HepG2 (cell line): ENCODE data around the gene ZDHHC18. TPM values are rescaled to one million over a fixed set of nuclear protein-coding genes. Genes with fewer than 3 reads are reported as not detected.

Source experiments
- ATAC-seq: fragments of 200-7000 bp; cut with Tn5 transposase; 3 replicates; pipeline ENCODE4 v1.9.1; 2020; ENCODE audit warnings: mild to moderate bottlenecking, moderate library complexity
- BruUV-seq: library from RNA; stranded (reverse); fragments of 400-500 nt; replicated peaks from 2 replicates; lab custom pipeline; 2021; lab: Mats Ljungman, UMichigan
- CTCF ChIA-PET: fragments of 300-600 bp; formaldehyde crosslinking; extraction: SDS; loops from one replicate; lab custom pipeline; 2021; ENCODE audit warnings: low total read pairs, inconsistent platforms, low intra/inter-chr PET ratio; lab: Yijun Ruan, JAX
- POLR2A ChIA-PET: fragments of 350-600 bp; sonication (Branson Sonifier 250); formaldehyde crosslinking; loops from one replicate; lab custom pipeline; 2020; ENCODE audit warnings: antibody characterized with exemption, inconsistent platforms; lab: Yijun Ruan, JAX
- DNase-seq: peaks from one replicate; pipeline ENCODE4 v3.0.0-alpha.2; 2015; ENCODE audit warnings: low spot score
- FAIRE-seq: peaks from 3 replicates; lab custom pipeline; 2011; peaks lifted over from hg19 to GRCh38; lab: Jason Lieb, UNC
- H2AFZ ChIP-seq: one replicate; pipeline ENCODE4 v1.6.1; 2011; ENCODE audit warnings: low read length, inconsistent platforms
- H3K27ac ChIP-seq: fragments of 300-600 bp; 3 replicates; pipeline ENCODE4 v1.8.0; 2011; ENCODE audit warnings: mixed run types, mild to moderate bottlenecking, mixed read lengths, low read length, inconsistent platforms; ENCODE audit not compliant: insufficient read depth; ENCODE audit errors: extremely low read length
- H3K27me3 ChIP-seq, 2 experiments: fragments of 200-600 bp in 1 of 2; 2 replicates in 1 of 2; 3 replicates in 1 of 2; pipeline versions ENCODE4 v1.6.0 to v1.8.0; 2011; ENCODE audit warnings: low read length in 2 of 2, mild to moderate bottlenecking in 2 of 2, moderate library complexity in 2 of 2, inconsistent platforms in 1 of 2; ENCODE audit not compliant: insufficient read depth in 2 of 2, control insufficient read depth in 1 of 2
- H3K36me3 ChIP-seq, 2 experiments: fragments of 200-600 bp in 1 of 2; replicated peaks in 1 of 2; 2 replicates in 1 of 2; 3 replicates in 1 of 2; pipeline versions ENCODE4 v1.5.1 to v1.8.0; 2011; ENCODE audit warnings: low read length in 2 of 2, inconsistent platforms in 1 of 2; ENCODE audit not compliant: insufficient read depth in 2 of 2, control insufficient read depth in 1 of 2
- H3K4me1 ChIP-seq: 2 replicates; pipeline ENCODE4 v1.5.1; 2012; ENCODE audit warnings: low read length, inconsistent platforms; ENCODE audit not compliant: insufficient read depth
- H3K4me2 ChIP-seq: 2 replicates; pipeline ENCODE4 v1.6.0; 2011; ENCODE audit warnings: low read depth, low read length, inconsistent platforms
- H3K4me3 ChIP-seq, 3 experiments: fragments of 200-600 bp in 1 of 3; sonication (generic), shearing (Covaris generic) in 1 of 3; replicated peaks in 1 of 3; 2 replicates each; pipeline ENCODE4 v1.5.1; 2011 to 2016; ENCODE audit warnings: low read length in 3 of 3, inconsistent platforms in 2 of 3, low read depth in 2 of 3, mild to moderate bottlenecking in 2 of 3, control low read depth in 1 of 3, mixed read lengths in 1 of 3; ENCODE audit not compliant: insufficient read depth in 1 of 3
- H3K79me2 ChIP-seq: one replicate; pipeline ENCODE4 v1.6.1; 2011; ENCODE audit warnings: low read length, inconsistent platforms; ENCODE audit not compliant: insufficient read depth
- H3K9ac ChIP-seq: 2 replicates; pipeline ENCODE4 v1.6.0; 2011; ENCODE audit warnings: mild to moderate bottlenecking, low read depth, low read length, inconsistent platforms; ENCODE audit not compliant: insufficient read depth
- H3K9me3 ChIP-seq: 2 replicates; pipeline ENCODE4 v1.5.1; 2012; ENCODE audit warnings: mild to moderate bottlenecking, low read length
- H4K20me1 ChIP-seq: 2 replicates; pipeline ENCODE4 v1.6.0; 2011; ENCODE audit warnings: inconsistent platforms, mild to moderate bottlenecking, low read length, moderate library complexity; ENCODE audit not compliant: insufficient read depth
- AHR ChIP-seq: IDR thresholded peaks from 2 replicates; pipeline ENCODE4 v1.6.1; 2018; ENCODE audit warnings: missing genetic modification reagents, missing compliant biosample characterization
- ATF2 ChIP-seq: sonication (generic); formaldehyde crosslinking; IDR thresholded peaks from 2 replicates; pipeline ENCODE4 v1.4.0; 2020; ENCODE audit warnings: missing genetic modification reagents
- CBFB ChIP-seq: sonication (generic); formaldehyde crosslinking; IDR thresholded peaks from 2 replicates; pipeline ENCODE4 v1.4.0; 2020; ENCODE audit warnings: missing genetic modification reagents
- CENPT ChIP-seq: sonication (generic); formaldehyde crosslinking; IDR thresholded peaks from 2 replicates; pipeline ENCODE4 v1.8.0; 2022; ENCODE audit warnings: low read depth, mild to moderate bottlenecking, moderate library complexity, missing genetic modification reagents
- DRAP1 ChIP-seq: IDR thresholded peaks from 2 replicates; pipeline ENCODE4 v1.6.1; 2016; ENCODE audit warnings: missing genetic modification reagents, missing compliant biosample characterization
- FOXA1 ChIP-seq, 2 experiments: fragments of 450-650 bp in 1 of 2; sonication (generic) in 1 of 2; formaldehyde crosslinking in 1 of 2; IDR thresholded peaks; 2 replicates each; pipeline versions ENCODE4 v1.4.0 to v1.6.1; 2016 to 2020; ENCODE audit warnings: missing genetic modification reagents in 1 of 2
- GPBP1L1 ChIP-seq: sonication (generic); formaldehyde crosslinking; IDR thresholded peaks from 2 replicates; pipeline ENCODE4 v1.5.0; 2020; ENCODE audit warnings: mild to moderate bottlenecking, missing genetic modification reagents
- NFE2 ChIP-seq: sonication (generic); formaldehyde crosslinking; IDR thresholded peaks from 2 replicates; pipeline ENCODE4 v1.4.0; 2020; ENCODE audit warnings: missing genetic modification reagents
- RFX1 ChIP-seq: fragments of 450-650 bp; IDR thresholded peaks from 2 replicates; pipeline ENCODE4 v1.6.1; 2017
- RXRB ChIP-seq: IDR thresholded peaks from 2 replicates; pipeline ENCODE4 v1.6.1; 2016; ENCODE audit warnings: borderline replicate concordance, missing genetic modification reagents, missing compliant biosample characterization
- SMARCE1 ChIP-seq: fragments of 450-650 bp; IDR thresholded peaks from 2 replicates; pipeline ENCODE4 v1.6.1; 2017; ENCODE audit warnings: borderline replicate concordance
- SRF ChIP-seq: IDR thresholded peaks from 2 replicates; pipeline ENCODE4 v1.6.1; 2011; ENCODE audit warnings: mild to moderate bottlenecking, low read depth, low read length, moderate library complexity
- ZBTB46 ChIP-seq: sonication (generic); formaldehyde crosslinking; IDR thresholded peaks from 2 replicates; pipeline ENCODE4 v1.4.0; 2020; ENCODE audit warnings: mild to moderate bottlenecking, missing genetic modification reagents, borderline replicate concordance
- ZNF136 ChIP-seq: sonication (generic); formaldehyde crosslinking; IDR thresholded peaks from 2 replicates; pipeline ENCODE4 v1.8.1; 2022; ENCODE audit warnings: low read depth, mild to moderate bottlenecking, moderate library complexity, missing genetic modification reagents
- ZNF143 ChIP-seq: sonication (generic); formaldehyde crosslinking; IDR thresholded peaks from 2 replicates; pipeline ENCODE4 v1.4.0; 2020; ENCODE audit warnings: missing genetic modification reagents
- ZNF276 ChIP-seq: sonication (generic); formaldehyde crosslinking; IDR thresholded peaks from 2 replicates; pipeline ENCODE4 v1.4.0; 2020; ENCODE audit warnings: mild to moderate bottlenecking, low read depth, missing genetic modification reagents
- ZNF770 ChIP-seq: sonication (generic); formaldehyde crosslinking; IDR thresholded peaks from 2 replicates; pipeline ENCODE4 v1.5.0; 2020; ENCODE audit warnings: mild to moderate bottlenecking, missing genetic modification reagents
- WGBS: methylation state at CpG from one replicate; pipeline ENCODE4 v1.1.6; 2017; ENCODE audit warnings: low lambda C conversion rate; 5-methylcytosine and 5-hydroxymethylcytosine counted together
- in situ Hi-C: cut with HindIII; loops from 2 replicates; pipeline ENCODE4 v1.10.0; 2017; ENCODE audit warnings: low pct_unique_long_range_greater_than_20kb; ENCODE audit not compliant: extremely low pct_ligation_motif_present
- intact Hi-C: fragments of 100-400 bp; cut with micrococcal nuclease; formaldehyde crosslinking; loops from one replicate; pipeline ENCODE4 v1.10.0; 2022; ENCODE audit not compliant: unreplicated experiment
- polyA plus RNA-seq, 8 experiments: library from polyadenylated mRNA; depleted of rRNA in 3 of 8; stranded (reverse) in 7 of 8; unstranded in 1 of 8; fragments of >200 nt; fragmentation: Illumina TruSeq in 4 of 8; extraction: Trizol in 4 of 8; gene quantifications; 2 replicates each; pipeline versions ENCODE4 v1.2.1 to v1.2.3, GENCODE V29; 2011 to 2016; ENCODE audit warnings: low read depth in 4 of 8, missing spikeins in 1 of 8, mixed read lengths in 1 of 8; ENCODE audit not compliant: insufficient read depth in 1 of 8
- total RNA-seq, 5 experiments: library from RNA; depleted of rRNA; stranded (reverse); fragments of >200 nt; fragmentation: Illumina TruSeq; extraction: Trizol; gene quantifications; 2 replicates each; pipeline ENCODE4 v1.2.3, GENCODE V29; 2016; ENCODE audit warnings: low read depth in 1 of 5

Gene ZDHHC18
- total and polyA plus RNA-seq, 2 of the 13 experiments (the other 11 are each of a cell fraction or from before 2014, with no cell fraction given): 13.2 to 35.3 TPM

GRCh38 chr1:26855636-26856035, 29.1 kb downstream of the ZDHHC18 start:
- Histone ChIP-seq H3K4me3 (no peak overlapping the region), H3K79me2 (no peaks in the 10 kb centered on the region), H3K4me2 (no peak overlapping the region), H3K4me1 (no peaks in the 10 kb centered on the region), H3K27ac (no peak overlapping the region), H3K9ac (no peak overlapping the region), H3K36me3 (peaks cover 19 to 33% of the 10 kb centered on the region in 2 experiments), H2AFZ (no peak overlapping the region), H3K9me3 (no peaks in the 10 kb centered on the region), H3K27me3 (no peaks in the 10 kb centered on the region), H4K20me1 (no peaks in the 10 kb centered on the region)
- WGBS: 96% methylated on average over 4 of the region's 4 CpGs
- FAIRE-seq (no peak), ATAC-seq (no peak), DNase-seq (no peak)
- no TSS peak for BruUV-seq
- POLR2A ChIA-PET: no interaction called here
- in situ Hi-C loops: no loop called here
- CTCF ChIA-PET: no interaction called here
- intact Hi-C loops: no loop called here
- TF ChIP-seq NFE2 (CRISPR knock-in tag): no peak
- no peak for TF ChIP-seq ZNF143 (CRISPR knock-in tag)
- no peak for TF ChIP-seq AHR (CRISPR knock-in tag)
- no peak for TF ChIP-seq FOXA1 (IDR thresholded peaks at IDR 0.05)
- TF ChIP-seq FOXA1 (CRISPR knock-in tag; IDR thresholded peaks at IDR 0.05): no peak
- TF ChIP-seq ZNF276: no peak
- no peak for TF ChIP-seq ZBTB46 (CRISPR knock-in tag)
- TF ChIP-seq CBFB (CRISPR knock-in tag): no peak
- no peak for TF ChIP-seq SRF
- TF ChIP-seq RFX1: no peak
- TF ChIP-seq ZNF770: no peak
- no peak for TF ChIP-seq ATF2 (CRISPR knock-in tag)
- TF ChIP-seq ZNF136 (CRISPR knock-in tag): no peak
- no peak for TF ChIP-seq DRAP1 (CRISPR knock-in tag)
- no peak for TF ChIP-seq RXRB
- no peak for TF ChIP-seq SMARCE1
- TF ChIP-seq CENPT: no peak
- no peak for TF ChIP-seq GPBP1L1
